GM13977 (cell line): ENCODE measurements around the gene EMILIN3.

ENCODE experiments used
- DNase-seq: peaks from one replicate; pipeline ENCODE4 v3.0.0; 2012; ENCODE audit warnings: low spot score
- CTCF ChIP-seq: IDR thresholded peaks from 2 replicates; pipeline ENCODE4 v1.5.1; 2012; ENCODE audit warnings: mild to moderate bottlenecking, control low read depth; ENCODE audit not compliant: insufficient read depth; ENCODE audit errors: extremely low read depth, missing control alignments
- in situ Hi-C: fragments of 300-500 bp; cut with MboI; formaldehyde crosslinking; loops from one replicate; pipeline ENCODE4 v1.12.0; 2022; ENCODE audit warnings: low sequenced_read_pairs, low pct_unique_long_range_greater_than_20kb, mixed read lengths, inconsistent platforms; ENCODE audit not compliant: unreplicated experiment

Gene EMILIN3

GRCh38 chr20:41398408-41398807, 31.8 kb upstream of the EMILIN3 start:
- no peak for TF ChIP-seq CTCF
- in situ Hi-C loops, result no loop called here
- DNase-seq, result no peak

- no peak for DNase-seq
- TF ChIP-seq CTCF, result no peak
- in situ Hi-C loops, result no loop called here
Measured at GRCh38 chr20:41395667-41396664, 29.3 kb upstream of the EMILIN3 start.

DNA sequence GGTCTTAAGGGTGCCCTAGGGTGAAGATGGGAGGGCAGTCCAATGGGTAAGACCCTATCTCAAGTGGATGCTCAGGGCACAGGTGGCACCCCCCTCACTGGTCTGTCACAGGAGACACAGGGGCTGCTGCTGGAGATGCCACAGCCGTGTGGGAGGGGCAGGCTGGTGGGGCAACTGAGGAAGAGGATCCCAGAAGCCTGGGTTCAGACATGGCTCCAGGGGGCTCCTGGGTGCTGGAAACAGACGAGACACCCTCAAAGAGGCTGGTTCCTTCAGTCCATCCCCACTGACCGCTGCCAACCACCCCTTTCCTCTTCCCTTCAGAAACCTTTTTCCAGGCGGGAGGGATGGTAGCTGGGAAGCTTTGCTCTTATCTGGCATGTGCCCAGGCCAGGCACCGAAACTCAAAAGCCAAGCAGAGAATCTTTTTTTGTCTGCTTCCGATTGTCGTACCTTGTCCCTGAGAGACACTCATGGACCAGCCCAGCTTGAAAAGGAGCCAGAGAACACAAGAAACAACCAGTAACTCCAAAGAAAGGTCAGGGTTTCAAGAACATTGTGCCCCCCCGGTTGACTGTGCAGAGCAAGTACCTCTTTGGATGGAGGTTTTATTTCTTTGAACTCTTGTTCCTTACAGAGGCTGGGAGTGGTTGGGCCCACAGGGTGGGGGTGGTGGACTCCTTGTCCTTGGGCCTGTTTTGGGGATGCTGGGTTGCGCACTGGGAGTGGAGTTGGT, 28.5 kb upstream of the EMILIN3 start:
- in situ Hi-C loops, result no loop called here
- no peak for DNase-seq
- TF ChIP-seq CTCF, result no peak

DNA sequence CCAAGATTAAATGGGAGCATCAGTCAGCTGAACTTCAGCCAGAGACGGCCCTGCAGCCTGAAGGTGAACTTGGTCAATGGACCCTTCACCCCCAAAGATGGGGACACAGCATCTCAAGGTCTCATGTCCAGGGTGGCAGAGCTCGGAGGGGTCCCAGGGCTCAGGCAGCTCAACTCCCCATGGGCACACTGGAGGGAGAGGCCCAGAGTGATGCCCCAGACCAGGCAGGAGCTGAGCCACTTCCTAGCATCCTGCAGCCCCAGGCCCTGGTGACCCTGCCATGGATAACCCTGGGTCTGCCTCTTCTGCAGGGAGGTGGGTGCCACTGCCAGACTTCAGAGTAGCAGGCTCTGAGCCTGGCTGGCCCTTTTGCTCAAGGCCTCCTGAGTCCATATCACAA, 27.5 kb upstream of the EMILIN3 start:
- in situ Hi-C loops, result no loop called here
- no peak for TF ChIP-seq CTCF
- DNase-seq, result no peak

DNA sequence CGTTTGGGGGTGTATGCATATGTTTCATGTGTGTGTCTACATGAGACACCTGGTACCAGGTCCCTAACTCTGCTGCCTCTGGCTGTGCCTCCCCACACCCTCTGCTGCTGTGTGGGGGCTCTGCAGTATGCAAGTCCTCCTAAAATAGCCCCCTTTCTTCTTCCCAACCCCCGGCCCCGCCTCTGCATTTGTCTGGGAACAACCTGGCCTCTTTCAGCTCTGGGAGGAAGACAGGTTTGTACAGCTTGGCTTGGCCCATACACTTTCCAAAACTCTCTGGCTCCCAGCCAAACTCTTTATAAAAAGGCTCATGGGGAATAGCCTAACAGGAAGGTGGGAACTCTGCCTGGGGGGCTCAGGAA, 27.1 kb upstream of the EMILIN3 start:
- no peak for TF ChIP-seq CTCF
- DNase-seq, result no peak
- in situ Hi-C loops, result no loop called here

DNA sequence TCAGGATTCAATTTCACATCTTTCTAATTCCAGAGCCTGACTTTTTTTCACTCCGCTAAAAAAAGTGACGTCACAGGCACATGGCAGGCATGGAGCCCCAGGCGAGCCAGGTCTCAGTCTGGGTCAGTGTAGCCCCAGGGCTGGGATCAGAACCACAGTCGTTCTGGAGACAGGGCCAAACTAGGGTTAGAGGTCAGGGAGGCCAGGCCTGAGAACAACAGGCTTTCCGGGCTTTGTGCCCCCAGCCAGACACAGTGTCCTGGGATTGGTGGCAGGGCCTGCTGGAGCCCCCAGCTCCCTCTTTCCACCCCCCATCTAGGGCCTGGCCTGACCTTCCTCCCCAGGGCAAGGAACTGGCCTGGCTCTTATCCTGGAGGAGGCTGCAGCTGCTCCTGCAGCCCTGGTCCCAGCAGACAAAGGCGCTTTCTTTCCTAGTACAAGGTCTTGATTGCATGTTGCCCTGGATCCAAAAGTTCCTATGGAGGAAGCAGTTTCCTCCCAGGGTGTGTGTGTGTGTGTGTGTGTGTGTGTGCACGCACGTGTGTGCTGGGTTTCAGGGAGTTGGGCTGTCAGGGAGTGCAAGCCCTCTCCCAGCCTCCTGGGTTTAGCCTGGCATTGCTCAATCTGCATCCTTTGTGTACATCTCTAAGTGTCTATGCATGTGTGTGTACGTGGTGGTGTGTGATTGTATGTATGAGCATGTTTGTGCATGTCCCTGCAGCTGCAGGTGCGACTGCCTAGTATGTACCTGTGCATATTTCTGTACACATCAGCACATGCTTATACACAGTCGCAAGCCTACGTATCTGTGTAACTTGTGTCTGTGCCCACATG, 26.5 kb upstream of the EMILIN3 start:
- in situ Hi-C loops, result no loop called here
- TF ChIP-seq CTCF, result no peak
- no peak for DNase-seq
